ENCODE measurements around the gene SYMPK.

Gene SYMPK

GRCh38 chr19:45866400-45867176 is 3.6 kb upstream of the SYMPK start:
- no peak for DNase-seq

- DNase-seq = no peak
These were observed 2.5 kb upstream of the SYMPK start for GRCh38 chr19:45865269-45865948.

- no peak for DNase-seq
These were observed 1.7 kb upstream of the SYMPK start for GRCh38 chr19:45864629-45865082.

GRCh38 chr19:45863840-45864628 is 1.1 kb upstream of the SYMPK start, which contains the start of gene FOXA3:
FOXA3 (plus strand) TSS chr19:45864326; CDS start chr19:45864457, 131 bp downstream.
- DNase-seq = peak; percentile 77 to 91

DNA sequence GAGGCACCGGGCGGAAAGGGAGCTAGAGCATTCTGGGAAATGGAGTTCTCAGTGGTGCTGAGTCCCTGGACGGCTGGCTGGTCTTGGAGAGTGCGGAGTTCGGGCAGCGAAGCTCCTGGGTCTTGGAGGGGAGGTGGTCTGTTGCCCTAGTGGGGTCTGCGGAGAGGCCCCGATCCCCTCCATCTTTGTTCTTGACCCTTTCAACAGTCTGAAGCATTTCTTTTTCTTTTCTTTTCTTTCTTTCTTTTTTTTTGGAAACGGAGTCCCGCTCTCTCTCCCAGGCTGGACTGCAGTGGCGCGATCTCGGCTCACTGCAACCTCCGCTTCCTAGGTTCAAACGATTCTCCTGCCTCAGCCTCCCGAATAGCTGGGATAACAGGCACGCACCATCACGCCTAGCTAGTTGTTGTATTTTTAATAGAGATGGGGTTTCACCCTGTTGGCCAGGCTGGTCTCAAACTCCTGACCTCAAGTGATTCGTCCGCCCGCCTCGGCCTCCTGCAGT is 440 bp upstream of the SYMPK start:
- DNase-seq = no peak

GRCh38 chr19:45862271-45862563 is 730 bp downstream of the SYMPK start:
- no peak for DNase-seq

GRCh38 chr19:45860359-45861259 is 2.3 kb downstream of the SYMPK start:
- no peak for DNase-seq

GRCh38 chr19:45854167-45854778 is 8.7 kb downstream of the SYMPK start:
- DNase-seq = no peak

DNA sequence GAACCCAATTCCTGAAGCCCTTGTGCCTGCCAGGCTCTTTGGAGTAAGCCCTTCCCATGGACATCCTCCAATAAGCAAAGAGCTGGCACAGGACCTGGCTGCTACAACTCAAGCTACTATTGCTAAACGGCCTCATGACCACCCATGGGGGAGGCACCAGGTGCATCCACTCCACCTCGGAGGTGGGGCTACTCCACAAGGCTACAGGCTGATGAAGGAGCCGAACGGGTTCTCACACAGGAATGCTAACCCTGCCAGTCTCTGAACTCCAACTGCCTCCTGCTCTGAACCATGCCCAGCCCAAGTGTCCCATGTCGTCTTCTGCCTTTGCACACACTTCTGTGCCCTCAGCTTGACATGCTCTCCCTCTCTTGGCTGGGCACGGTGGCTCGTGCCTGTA is 10.0 kb downstream of the SYMPK start:
- no peak for DNase-seq

DNA sequence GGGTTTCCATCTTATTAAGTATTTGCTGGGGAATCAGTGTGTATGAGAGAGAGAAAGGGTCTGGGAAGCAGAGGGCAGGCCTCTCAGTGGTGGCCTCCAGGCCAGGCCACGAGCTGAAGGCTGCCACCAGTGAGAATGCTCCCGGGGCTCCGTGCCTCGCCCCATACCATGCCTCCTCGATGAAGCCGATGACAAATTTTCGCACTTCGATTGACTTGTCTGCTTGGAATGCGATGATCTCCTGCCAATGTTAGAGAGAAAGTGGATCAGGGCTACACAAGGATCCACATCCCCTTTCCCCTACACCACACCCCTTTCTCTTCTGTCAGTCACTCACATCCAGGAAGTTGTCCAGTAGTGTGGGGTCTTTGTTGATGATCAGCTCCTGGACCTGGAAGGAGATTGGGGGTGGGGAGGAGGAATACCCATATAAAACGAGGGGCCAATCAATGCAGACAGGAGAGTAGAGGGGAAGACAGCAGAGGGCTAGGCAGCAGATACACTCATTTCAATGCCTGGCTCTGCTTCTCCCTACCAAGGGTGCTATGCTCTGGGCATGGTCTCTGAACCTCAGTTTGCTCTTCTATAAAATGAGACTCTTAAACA is 10.7 kb downstream of the SYMPK start:
- no peak for DNase-seq

DNA sequence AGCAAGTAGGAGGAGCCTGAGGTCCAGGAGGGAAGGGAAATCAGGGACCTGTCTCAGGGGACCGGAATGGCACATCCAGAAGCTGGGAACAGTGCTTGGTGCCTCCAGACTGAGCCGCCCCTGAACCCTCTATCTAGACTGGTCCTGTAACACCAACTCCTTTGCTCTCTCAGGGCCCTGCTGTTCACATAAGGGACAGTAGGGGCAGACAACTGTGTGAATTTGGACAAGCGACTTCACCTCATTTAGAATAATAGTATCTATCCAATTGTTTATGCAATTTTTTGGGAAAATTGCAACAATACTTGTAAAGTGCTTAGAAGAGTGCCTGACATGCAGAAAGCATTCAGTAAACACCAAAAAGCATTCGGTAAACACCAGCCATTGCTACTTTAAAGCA is 14.0 kb downstream of the SYMPK start:
- no peak for DNase-seq

GRCh38 chr19:45847663-45848062 is 15.3 kb downstream of the SYMPK start:
- no peak for DNase-seq

- DNase-seq = no peak
These were observed 20.7 kb downstream of the SYMPK start for GRCh38 chr19:45842198-45842597.

GRCh38 chr19:45834970-45835369 is 28.0 kb downstream of the SYMPK start:
- no peak for DNase-seq

GRCh38 chr19:45828945-45829344 is 34.0 kb downstream of the SYMPK start:
- no peak for DNase-seq

DNA sequence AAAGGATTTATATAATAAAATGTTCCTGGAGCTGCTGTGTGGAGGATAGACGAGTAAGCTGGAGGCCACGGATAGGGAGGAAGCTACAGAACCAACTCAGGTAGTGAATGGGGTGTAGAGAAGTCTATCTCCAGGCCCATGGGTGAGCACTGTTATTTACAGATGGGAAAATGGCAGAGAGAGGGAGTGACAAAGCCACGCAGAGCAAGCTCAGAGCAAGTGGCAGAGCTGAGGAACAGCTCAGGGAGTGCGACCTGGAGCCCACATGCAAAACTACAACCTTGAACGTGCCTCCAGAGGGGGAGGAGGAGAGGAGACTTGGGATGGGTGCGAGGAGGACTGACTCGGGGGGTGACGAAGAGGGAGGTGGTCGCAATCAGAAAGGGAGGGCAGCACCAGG is 34.4 kb downstream of the SYMPK start:
- no peak for DNase-seq

DNA sequence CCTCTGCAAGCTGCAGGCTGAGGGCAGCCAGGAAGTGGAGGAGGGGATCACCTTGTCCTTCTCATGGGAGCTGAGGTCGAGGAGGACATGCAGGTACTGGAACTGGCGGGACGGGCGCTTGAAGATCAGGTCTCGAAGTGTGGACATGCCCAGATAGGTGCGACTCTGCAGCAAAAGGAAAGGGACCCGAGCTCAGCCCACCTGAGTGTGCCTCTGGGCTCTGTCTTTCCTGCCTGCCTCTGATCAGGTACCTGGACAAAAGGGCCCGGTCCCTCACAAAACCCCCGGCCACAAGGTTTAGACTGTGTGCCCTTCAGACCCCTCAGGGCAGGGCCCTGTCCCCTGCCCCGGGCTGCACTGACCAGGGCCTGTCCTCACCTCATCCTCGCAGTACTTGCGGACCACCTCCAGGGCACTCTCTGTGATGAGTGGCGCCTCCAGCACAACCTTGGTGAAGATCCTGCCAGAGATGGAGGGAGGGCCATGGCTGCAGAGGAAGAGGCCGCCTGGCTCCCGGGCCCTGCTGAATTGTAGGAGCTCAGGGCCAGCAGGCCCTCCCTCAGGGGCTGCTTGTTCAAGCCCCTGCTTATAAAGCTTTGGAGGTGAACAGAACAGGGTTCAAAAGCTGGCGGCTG is 35.4 kb downstream of the SYMPK start:
- no peak for DNase-seq

DNA sequence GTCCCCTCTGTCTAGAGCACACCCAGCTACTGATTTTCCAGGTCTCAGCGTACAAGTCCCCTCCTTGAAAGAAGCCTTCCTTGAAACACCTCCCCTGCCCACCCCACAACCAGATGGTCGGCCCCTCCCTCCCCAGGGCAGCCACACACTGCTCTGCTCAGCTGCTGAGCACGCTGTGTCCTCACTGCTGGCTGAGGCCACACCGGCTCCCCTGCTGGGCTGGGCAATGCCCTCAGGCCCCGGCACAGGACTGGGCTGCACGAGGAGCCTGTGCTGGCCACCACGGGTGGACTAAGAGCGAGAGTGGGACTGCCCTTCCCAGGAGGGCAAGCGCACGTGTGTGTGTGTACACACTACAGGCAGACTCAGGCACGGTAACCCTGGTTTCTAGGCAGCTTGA is 36.0 kb downstream of the SYMPK start:
- DNase-seq = no peak

GRCh38 chr19:45825917-45826893 is 36.7 kb downstream of the SYMPK start:
- DNase-seq = no peak

- DNase-seq = no peak
These were observed 37.7 kb downstream of the SYMPK start for GRCh38 chr19:45825263-45825605.

Measured in NCI-H1930 (cell line).